ENCODE measurements around the gene XPR1.

DNA sequence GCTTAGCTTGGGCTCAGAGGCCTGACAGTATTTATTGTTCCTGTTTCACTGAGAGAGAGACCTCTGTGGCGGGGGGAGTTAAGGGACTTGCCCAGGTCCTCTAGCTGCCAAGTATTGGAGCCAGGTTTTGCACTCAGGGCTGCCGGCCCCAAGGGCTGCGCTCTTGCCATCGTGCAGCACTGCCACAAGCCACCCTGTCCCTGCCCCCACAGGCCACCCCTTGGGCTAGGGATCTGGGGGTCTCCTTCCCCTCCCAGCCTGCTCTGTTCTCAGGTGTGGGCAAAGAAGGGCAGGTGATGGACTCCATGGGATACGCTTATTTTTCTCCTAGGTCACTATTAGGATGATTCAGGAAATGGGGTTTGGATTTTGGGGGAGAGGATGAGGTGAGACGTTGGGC, 289.6 kb downstream of the XPR1 start:
- no peak for TF ChIP-seq POLR2AphosphoS5 (IDR thresholded peaks at IDR 0.05; ENCODE audit: insufficient read depth in 1 of 2, low read depth in 1 of 2)
- TF ChIP-seq, protein P1, sequence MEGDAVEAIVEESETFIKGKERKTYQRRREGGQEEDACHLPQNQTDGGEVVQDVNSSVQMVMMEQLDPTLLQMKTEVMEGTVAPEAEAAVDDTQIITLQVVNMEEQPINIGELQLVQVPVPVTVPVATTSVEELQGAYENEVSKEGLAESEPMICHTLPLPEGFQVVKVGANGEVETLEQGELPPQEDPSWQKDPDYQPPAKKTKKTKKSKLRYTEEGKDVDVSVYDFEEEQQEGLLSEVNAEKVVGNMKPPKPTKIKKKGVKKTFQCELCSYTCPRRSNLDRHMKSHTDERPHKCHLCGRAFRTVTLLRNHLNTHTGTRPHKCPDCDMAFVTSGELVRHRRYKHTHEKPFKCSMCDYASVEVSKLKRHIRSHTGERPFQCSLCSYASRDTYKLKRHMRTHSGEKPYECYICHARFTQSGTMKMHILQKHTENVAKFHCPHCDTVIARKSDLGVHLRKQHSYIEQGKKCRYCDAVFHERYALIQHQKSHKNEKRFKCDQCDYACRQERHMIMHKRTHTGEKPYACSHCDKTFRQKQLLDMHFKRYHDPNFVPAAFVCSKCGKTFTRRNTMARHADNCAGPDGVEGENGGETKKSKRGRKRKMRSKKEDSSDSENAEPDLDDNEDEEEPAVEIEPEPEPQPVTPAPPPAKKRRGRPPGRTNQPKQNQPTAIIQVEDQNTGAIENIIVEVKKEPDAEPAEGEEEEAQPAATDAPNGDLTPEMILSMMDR (IDR thresholded peaks at IDR 0.05): no peak
- no peak for TF ChIP-seq POLR2A (IDR thresholded peaks at IDR 0.05)
